AG04450 (cell line): Measurements from ENCODE around the gene THOC2. TPM values are rescaled to one million over a fixed set of nuclear protein-coding genes. Genes with fewer than 3 reads are reported as not detected.

Source experiments
- CTCF ChIA-PET: fragments of 300-600, 350-600 bp; formaldehyde crosslinking; extraction: SDS; loops from one replicate; lab custom pipeline; 2022; ENCODE audit warnings: antibody characterized with exemption, inconsistent platforms; lab: Charles Lee
- POLR2A ChIA-PET: fragments of 350-600 bp; formaldehyde crosslinking; extraction: SDS; loops from one replicate; lab custom pipeline; 2021; ENCODE audit warnings: antibody characterized with exemption, inconsistent platforms; lab: Yijun Ruan, JAX
- DNase-seq: peaks from one replicate; pipeline ENCODE4 v3.0.0-alpha.2; 2011; ENCODE audit warnings: low read depth, low spot score
- H3K27ac ChIP-seq: one replicate; pipeline ENCODE4 v1.5.1; 2012; ENCODE audit warnings: low read depth, low read length, control low read depth
- H3K27me3 ChIP-seq: one replicate; pipeline ENCODE4 v1.6.0; 2012; ENCODE audit warnings: low read length; ENCODE audit not compliant: control insufficient read depth, insufficient read depth
- H3K4me3 ChIP-seq: 2 replicates; pipeline ENCODE4 v1.5.1; 2011; ENCODE audit warnings: mild to moderate bottlenecking, low read depth, low read length, control low read depth
- H3K9me3 ChIP-seq: 2 replicates; pipeline ENCODE4 v1.5.1; 2012; ENCODE audit warnings: low read length; ENCODE audit not compliant: control insufficient read depth, insufficient read depth
- polyA plus RNA-seq: library from polyadenylated mRNA; depleted of rRNA; stranded (reverse); fragments of >200 nt; gene quantifications from 2 replicates; pipeline ENCODE4 v1.2.3, GENCODE V29; 2011
- TF ChIP-seq, protein P1 (sequence below): IDR thresholded peaks from 2 replicates; pipeline ENCODE4 v1.5.1; 2011; ENCODE audit warnings: low read depth, low read length, control low read depth, inconsistent platforms

Gene THOC2
- polyA plus RNA-seq, 1 experiment, result 91.2 TPM

DNA sequence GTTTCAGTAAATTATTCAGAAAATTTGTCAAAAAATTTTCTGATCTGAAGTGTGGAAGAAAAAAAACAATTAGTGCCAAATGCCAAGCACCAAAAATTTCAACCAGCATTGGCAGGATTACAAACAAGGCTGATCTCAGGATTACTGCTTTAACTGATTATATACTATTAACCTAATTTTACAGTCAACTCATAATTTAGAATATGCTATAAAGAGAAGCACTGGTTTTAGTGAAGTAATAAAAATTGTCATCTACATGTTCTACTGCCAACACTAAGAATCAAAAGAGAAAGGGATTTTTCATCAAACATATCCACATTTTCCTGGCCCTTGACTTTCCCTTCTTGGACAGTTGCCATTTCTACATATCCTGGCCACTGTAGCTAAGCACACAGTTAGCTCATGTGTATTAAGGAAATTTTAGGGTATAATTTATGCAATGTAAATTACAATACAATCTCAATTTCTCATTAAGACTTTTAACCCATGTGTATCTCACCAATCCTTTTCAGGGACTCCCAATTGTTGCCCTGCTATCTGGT is 33.8 kb downstream of the THOC2 start:
- H3K4me3 ChIP-seq, result no peak overlapping the region
- CTCF ChIA-PET, result no interaction called here
- H3K27ac ChIP-seq, result no peak overlapping the region
- TF ChIP-seq, protein P1, sequence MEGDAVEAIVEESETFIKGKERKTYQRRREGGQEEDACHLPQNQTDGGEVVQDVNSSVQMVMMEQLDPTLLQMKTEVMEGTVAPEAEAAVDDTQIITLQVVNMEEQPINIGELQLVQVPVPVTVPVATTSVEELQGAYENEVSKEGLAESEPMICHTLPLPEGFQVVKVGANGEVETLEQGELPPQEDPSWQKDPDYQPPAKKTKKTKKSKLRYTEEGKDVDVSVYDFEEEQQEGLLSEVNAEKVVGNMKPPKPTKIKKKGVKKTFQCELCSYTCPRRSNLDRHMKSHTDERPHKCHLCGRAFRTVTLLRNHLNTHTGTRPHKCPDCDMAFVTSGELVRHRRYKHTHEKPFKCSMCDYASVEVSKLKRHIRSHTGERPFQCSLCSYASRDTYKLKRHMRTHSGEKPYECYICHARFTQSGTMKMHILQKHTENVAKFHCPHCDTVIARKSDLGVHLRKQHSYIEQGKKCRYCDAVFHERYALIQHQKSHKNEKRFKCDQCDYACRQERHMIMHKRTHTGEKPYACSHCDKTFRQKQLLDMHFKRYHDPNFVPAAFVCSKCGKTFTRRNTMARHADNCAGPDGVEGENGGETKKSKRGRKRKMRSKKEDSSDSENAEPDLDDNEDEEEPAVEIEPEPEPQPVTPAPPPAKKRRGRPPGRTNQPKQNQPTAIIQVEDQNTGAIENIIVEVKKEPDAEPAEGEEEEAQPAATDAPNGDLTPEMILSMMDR, result no peak
- no peaks in the 10 kb centered on the region for H3K9me3 ChIP-seq
- no peaks in the 10 kb centered on the region for H3K27me3 ChIP-seq
- POLR2A ChIA-PET, result no interaction called here
- DNase-seq, result no peak

DNA sequence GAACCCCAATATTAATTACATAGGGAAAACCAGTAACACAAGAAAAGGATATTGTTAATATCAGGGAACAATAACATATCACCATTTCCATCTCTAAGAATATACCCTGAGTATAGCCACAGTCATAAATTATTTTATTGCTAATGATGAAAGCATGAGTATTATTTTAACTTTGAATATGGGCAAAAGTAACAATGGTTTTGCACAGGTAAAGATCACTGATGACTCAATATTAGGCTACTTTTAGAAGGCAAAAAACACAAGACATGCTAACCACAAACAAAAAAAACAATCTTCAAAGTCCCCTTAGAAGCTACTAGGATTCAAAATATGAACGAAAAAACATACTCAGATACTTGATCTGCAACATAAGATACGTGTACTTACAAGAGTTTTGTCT is 36.5 kb downstream of the THOC2 start:
- no peak overlapping the region for H3K4me3 ChIP-seq
- no peak for DNase-seq
- H3K27me3 ChIP-seq, result no peaks in the 10 kb centered on the region
- no peaks in the 10 kb centered on the region for H3K9me3 ChIP-seq
- ChIA-PET POLR2A (no interaction called here), CTCF (no interaction called here)
- TF ChIP-seq, protein P1, result no peak
- no peak overlapping the region for H3K27ac ChIP-seq

DNA sequence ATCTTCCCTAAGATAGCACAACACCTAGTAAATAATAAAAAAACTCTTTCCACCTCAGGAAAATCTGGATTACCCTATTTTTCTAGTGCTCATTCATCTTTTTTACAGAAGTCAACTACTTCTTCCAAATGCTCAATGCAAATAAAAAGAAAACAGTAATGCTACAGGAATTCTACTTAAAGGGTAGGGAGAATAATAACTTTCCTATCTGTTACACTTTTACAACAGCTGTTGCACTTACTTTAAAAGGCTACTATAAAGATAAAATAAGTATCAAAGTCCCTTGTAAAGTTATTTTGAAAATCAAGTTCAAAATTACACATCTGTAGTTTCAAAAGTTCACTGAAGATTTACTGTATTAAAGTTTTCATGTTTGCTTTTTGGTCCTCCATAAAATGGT is 37.6 kb downstream of the THOC2 start:
- TF ChIP-seq, protein P1, result no peak
- Histone ChIP-seq H3K9me3 (no peaks in the 10 kb centered on the region), H3K4me3 (no peak overlapping the region), H3K27me3 (no peaks in the 10 kb centered on the region), H3K27ac (no peak overlapping the region)
- ChIA-PET CTCF (no interaction called here), POLR2A (no interaction called here)
- DNase-seq, result no peak

DNA sequence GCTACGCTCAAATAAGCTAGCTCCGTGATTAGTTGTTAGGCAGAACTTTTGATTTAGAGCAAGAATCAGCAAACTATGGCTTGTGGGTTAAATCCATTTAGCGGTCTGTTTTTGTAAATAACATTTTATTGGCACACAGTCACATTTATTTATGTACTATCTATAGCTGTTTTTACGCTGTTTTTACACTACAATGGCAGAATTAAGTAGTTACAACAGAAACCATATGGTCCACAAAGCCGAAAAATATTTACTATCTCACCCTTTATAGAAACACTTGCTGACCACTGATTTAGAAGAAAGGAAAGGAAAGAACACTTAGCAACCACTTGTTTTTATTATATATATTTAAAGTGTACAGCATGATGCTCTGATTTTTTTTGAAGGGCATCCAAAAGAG is 41.1 kb downstream of the THOC2 start:
- no peak for DNase-seq
- no peaks in the 10 kb centered on the region for H3K27me3 ChIP-seq
- TF ChIP-seq, protein P1, result no peak
- ChIA-PET CTCF (no interaction called here), POLR2A (no interaction called here)
- no peaks in the 10 kb centered on the region for H3K9me3 ChIP-seq
- no peak overlapping the region for H3K4me3 ChIP-seq
- H3K27ac ChIP-seq, result no peak overlapping the region

DNA sequence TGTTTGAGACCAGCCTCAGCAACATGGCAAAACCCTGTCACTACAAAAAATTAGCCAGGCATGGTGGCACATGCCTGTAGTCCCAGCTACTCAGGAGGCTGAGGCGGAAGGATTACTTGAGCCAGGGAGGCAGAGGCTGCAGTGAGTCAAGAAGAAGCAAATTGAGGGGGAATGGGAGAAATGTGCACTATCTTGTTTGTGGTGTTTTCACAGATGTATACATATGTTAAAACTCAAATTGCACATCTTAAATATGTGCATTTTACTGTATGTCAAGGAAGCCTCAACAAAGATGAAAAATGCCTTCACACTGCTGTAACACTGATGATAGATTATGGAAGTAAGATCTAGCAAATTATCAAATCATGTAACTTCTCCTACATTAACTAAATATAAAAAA is 44.3 kb downstream of the THOC2 start:
- TF ChIP-seq, protein P1, result no peak
- Histone ChIP-seq H3K4me3 (no peak overlapping the region), H3K27ac (no peak overlapping the region), H3K27me3 (no peaks in the 10 kb centered on the region), H3K9me3 (no peaks in the 10 kb centered on the region)
- ChIA-PET CTCF (no interaction called here), POLR2A (no interaction called here)
- DNase-seq, result no peak
